ENCODE results near the gene SORD.
A peak's percentile ranks its signal among the peaks of the same experiment; 100 is the strongest.
"Not testable (repeated sequence)": the region's sequence is repeated elsewhere in the genome, so short reads cannot be mapped to it uniquely, and the experiment has no call there.

The SORD gene

DNA sequence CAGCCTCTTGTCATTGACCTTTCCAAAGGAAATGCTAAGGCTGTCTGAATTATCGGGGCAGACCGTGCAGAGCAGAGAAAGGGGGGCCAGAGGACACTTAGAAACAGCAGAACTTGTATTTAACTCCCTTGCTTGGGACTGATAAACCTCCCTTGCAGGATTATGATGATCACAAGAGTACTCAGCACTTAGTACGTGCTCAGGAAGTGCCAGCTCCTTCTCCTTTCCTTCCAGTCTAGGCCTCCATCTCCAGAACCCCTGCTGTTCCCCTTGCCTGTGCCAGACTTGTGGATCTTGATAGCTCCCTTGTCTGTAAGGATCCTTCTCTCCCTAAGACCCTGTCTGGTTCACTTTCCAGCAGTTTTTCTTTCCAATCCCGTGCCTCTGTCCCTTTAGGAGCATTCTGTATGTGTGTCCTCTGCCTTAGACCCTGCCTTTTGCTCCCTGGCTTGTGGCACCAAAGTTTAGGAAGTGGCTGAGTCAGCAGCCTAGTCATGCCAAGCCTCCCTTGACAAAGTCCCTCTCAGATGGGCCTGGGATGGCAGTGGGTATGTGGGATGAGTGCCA, 747 bp downstream of the SORD start:
- intact Hi-C loops (cut with DNase I): no loop called here
- no peak for DNase-seq

DNA sequence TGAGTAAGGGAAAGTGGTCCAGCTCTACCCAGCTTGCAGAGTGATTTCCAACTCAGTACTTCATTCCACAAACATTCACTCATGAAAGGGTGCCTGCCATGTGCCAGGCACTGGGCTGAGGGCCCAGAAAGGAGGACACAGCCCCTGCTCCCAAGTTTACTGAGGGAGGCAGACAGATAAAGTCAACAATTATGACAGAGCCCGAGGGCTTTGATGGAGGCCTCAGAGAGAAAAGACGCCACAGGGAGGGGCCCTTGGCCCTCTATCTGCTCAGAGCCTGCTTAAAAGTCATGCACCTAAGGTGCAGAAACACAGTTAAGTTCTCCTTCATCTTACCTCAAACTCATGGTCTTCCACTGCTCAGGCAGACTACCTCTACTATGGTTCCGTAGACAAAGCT, 1.7 kb downstream of the SORD start:
- peak in 2 of 10 donors; percentile 56 to 86 for DNase-seq
- intact Hi-C loops (cut with DNase I): not testable (repeated sequence)

DNA sequence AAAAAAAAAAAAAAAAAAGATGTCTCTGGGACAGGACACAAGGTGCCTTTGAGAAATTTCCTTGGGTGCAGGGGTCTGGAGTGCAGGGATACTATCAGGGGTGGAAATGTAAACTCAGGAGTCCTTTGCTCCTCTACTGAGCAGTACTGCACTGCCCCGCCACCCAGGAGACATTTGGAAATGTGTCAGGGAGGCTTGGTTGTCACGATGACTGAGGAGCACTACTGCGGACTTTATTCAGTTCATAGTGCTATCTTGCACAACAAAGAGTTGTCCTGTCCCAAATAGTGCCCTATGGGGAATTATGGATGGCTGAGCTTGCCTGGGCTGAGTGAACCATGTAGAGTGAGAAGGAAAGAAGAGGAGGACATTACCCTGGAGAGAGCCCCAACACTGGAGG, 2.6 kb downstream of the SORD start:
- DNase-seq; intact Hi-C loops (cut with DNase I): not testable (repeated sequence)

DNA sequence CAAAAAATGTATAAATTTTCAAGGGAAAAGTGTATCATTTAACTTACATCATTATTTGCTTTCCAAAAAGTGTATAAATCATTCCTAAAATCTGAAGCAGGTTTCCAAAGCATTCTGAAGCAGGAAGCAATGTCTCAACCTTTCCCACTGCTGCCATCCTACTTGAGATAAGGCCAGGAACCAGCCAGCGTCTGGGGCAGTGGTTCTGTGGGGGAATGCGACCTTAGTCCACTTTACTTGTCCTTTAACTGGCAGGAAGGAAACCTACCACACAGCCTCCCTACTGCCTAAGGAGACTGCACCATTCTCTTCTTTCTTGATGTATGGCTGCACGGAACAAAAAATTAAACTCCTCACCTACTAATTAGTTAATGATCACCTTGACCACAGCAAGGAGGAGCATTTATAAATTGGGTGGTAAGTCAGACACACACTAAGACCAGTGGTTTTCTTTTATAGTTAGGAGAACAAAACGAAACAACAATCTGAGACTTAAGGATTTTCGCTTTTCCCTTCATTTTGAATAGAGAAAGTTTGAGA, 3.7 kb downstream of the SORD start:
- intact Hi-C loops (cut with DNase I): no loop called here

DNA sequence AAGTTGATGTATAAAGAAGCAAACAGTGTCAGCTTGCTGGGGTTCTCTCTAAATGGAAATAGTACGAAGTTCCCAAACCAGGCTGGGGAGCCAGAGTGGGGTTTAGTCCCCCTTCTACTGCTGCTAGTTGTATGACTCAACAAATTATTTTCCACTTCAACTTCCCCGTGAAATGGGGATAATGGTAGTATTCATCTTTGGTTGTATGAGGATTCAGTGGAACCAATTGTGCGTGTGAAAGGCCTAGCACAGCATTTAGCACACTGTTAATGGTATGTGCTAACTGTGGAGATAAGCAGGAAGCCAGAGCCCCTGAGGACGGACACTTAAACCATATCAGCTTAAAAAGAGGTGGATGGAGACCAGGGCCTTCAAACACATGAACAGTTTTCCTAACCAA, 4.2 kb downstream of the SORD start:
- intact Hi-C loops (cut with DNase I): no loop called here
- DNase-seq: no peak

More for the DNA sequence above, 3.7 kb downstream of the SORD start:
- no peak for DNase-seq

DNA sequence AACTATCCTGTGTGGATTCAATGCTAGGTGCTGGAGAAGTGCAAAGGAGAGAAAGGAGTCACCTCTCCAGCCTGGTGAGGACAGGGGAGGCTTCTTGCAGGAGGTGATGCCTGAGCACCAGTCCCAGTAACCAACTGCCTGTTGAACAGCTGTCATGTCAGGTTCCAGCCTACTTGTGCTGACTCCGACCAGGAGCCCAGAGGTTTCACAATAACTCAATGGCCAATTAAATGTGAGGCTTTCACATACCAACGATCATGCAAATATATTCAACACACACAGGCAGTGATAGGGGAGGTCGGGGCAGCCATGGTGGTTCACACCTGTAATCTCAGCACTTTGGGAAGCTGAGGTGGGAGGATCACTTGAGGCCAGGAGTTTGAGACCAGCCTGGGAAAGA, 7.7 kb downstream of the SORD start:
- intact Hi-C loops (cut with DNase I): no loop called here
- DNase-seq: no peak

DNA sequence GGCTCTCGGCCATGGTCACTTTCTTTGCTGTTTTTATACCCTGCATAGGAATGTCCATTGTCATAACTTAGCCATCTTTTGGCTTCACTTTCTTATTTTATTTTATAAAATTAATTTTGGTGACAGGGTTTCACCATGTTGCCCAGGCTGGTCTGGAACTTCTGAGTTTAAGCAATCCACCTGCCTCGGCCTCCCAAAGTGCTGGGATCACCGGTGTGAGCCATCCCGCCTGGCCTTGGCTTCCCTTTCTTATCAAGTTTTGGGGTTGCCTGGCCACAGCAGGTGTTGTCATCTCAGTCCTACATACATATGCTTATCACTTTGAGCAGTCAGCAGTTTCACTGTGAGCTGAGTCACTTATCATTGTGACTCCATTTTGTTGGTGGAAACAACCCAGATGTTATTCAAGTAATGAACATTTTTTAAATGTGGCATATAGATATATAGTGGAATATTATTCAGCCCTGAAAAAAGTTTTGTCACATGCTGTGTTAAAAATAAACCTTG, 8.6 kb downstream of the SORD start:
- DNase-seq; intact Hi-C loops (cut with DNase I): not testable (repeated sequence)

DNA sequence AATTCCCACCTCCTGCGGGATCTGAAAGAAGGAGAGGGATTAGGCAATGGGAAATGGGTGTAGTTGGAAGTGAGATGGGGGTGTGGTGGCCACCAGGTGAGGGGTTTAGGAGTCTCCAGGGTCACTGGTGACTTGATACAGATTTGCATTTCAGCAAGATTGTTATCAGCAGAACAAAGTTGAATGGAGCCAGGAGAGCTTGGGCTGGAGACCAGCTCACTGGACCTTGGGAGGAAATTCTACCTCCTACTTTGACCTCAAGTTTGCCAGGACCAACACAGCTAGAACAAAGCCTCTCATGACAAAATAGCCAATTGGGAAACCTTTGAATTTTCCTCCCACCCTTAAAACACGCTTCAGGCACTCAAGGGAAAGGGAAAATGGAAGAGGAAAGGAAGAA, 9.5 kb downstream of the SORD start:
- DNase-seq; intact Hi-C loops (cut with DNase I): not testable (repeated sequence)

DNA sequence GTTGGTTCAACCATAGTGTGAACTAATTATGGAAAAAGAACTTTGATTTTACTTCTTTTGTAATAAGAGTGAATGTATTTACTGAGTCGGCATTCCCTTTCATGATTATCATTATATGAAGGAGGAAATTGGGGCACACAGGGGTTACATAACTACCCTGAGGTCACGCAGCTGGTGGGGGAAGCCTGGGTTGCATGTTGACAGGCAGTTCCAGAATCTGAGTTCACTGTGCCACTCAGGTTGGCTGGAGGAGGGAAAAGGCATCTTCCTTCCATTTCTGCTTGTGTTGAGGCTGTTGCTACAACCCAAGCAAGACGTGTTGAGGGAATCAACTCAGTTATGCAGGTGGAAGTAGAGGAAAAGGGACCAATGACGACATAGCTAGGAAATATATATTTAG, 11.1 kb downstream of the SORD start:
- intact Hi-C loops (cut with DNase I); DNase-seq: not testable (repeated sequence)

DNA sequence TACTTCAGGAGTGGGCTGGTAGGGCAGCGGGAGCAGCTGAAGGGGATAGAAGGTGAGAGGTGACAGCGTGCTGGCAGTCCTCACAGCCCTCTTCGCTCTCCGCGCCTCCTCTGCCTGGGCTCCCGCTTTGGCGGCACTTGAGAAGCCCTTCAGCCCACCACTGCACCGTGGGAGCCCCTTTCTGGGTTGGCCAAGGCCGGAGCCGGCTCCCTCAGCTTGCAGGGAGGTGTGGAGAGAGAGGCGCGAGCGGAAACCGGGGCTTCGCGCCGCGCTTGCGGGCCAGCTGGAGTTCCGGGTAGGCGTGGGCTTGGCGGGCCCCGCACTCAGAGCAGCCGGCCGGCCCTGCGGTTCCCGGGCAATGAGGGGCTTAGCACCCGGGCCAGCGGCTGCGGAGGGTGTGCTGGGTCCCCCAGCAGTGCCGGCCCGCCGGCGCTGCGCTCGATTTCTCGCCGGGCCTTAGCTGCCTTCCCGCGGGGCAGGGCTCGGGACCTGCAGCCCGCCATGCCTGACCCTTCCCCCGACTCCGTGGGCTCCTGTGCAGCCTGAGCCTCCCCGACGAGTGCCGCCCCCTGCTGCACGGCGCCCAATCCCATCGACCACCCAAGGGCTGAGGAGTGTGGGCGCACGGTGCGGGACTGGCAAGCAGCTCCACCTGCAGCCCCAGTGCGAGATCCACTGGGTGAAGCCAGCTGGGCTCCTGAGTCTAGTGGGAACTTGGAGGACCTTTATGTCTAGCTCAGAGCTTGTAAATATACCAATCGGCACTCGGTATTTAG, 11.8 kb downstream of the SORD start:
- DNase-seq: peak in 2 of 10 donors; percentile 65 to 78
- intact Hi-C loops (cut with DNase I): not testable (repeated sequence)

DNA sequence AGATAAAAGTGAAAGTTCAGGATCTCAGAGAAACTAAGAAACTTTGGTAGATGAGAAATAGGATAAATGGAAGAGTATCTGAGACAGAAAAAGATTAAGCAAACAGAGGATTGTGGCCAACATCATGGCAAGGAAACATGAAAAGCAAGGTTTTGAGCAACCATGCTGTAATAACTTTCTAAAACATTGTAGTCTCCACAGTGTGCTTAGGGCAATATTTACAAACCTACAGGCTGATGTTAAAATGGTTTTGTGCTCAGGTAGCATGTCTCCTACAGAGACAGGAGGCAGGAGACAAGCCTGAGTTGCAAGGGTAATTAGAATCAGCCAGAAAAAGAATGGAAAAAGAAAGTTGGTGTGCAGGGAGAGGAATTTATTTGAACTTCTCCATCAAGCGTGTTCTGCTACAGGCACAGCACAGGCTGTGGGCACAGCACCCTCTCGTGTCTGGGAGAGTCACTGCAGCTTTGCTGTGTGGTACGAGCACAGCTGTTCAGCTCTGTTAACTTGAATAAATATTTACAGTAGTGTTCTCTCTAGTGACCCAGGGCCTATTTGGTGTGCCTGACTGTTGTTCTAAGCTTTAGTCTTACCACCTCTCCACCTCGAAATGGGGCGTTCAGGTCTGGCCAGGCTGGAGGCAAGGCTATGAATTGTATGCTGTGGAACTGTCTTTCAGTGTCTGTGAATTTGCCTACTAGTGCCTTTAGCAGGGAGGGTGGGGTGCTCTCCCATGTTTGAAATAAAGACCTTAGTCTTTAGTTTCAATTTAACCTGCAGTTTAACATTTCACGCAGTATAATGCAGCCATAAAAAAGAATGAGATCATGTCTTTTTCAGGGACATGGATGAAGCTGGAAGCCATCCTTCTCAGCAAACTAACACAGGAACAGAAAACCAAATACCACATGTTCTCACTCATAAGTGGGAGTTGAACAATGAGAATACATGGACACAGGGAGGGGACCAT, 14.1 kb downstream of the SORD start:
- DNase-seq: peak; percentile 49 to 96 (median 76)
- intact Hi-C loops (cut with DNase I): loop anchor here (2.0 kb wide), 1 partner anchor 68 kb away; no protein-coding TSS in a partner anchor

DNA sequence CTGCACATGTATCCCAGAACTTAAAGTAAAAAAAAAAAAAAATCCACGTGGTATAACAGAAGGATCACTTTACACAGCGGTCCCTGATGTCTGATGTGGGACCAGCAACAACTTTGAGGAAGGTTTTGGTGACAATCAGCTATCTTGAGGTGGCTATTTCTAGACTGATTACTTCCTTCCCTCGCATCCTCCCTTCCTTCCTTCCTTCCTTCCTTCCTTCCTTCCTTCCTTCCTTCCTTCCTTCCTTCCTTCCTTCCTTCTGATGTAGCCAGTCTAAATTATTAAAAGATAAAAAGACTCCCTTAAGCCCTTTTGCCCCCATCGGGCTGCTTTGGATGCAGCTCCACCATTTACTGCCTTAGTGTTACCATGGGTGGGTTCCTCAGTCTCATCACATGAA, 14.9 kb downstream of the SORD start:
- intact Hi-C loops (cut with DNase I): loop anchor here (2.0 kb wide), 1 partner anchor 69 kb away; no protein-coding TSS in a partner anchor
- no peak for DNase-seq

DNA sequence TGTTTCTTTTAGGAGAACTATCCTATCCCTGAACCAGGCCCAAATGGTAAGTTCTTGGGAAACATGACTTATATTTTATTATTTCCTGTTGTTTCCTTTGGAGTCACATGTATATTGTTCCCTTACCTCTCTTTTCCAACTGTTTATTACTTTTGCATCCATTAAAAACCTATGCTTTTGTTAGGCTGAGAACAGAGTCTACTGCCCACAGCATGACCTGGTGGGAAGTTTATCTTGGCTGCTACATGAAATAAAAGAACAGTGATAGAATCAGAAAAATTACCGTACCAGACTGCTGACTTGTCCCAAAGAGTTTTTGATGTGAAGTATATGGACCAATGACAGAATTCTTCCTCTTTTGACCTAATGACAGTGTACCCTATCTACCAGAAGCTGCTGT, 17.4 kb downstream of the SORD start:
- DNase-seq; intact Hi-C loops (cut with DNase I): not testable (repeated sequence)

DNA sequence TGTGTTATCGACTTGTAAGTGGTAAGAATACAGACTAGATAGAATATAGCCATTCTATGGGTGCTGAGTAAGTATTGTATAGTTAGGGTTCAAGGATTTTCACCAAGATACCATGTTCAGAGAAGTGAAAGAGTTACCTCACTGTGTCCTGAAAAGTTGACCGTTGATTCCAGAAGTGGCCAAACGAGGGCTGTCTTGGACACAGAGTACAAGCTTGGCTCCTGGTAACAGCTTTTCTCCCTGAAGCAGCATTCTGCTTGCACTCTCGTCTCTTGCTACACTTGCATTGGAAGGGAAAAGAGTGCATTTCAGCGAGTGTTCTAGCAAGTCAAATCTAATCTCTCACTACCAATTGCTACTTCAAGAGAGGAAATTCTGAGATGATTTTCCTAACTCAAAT, 18.5 kb downstream of the SORD start:
- intact Hi-C loops (cut with DNase I); DNase-seq: not testable (repeated sequence)

DNA sequence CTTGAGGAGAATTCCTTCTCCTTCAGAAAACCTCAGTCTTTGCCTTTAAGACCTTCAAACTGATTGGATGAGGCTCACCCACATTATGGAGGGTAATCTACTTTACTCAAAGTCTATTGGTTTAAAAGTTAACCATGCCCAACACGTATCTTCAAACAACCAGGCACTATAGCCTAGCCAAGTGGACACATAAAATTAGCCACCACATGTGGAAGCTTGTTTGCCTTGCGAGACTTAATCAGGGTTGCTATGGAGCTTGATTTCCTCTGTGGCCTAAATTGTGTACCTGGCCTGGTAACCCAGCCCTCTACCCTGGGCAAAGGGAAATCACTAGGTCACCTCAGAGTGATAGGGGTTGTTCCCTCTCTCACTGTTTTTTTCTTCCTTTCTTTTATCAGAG, 19.9 kb downstream of the SORD start:
- DNase-seq: not testable (repeated sequence)

DNA sequence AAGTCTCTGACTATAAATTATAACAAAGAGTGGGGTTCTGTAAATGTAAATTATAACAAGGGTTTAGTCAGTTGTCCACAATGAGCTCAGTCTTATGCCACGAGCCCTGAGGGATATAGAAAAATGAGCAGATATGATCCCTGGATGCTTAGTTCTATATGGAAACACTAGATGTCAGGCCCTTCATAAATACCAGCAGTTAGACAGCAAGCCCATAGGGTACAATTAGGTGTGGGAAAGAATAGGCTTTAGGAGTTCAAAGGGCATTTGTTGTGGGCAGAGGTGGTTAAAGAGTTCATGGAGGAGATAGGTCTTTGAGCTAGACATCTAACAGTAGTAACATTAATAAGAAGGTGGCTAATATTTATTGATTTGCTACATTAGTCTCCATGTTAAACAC, 21.3 kb downstream of the SORD start:
- intact Hi-C loops (cut with DNase I): not testable (repeated sequence)

More for the DNA sequence above, 19.9 kb downstream of the SORD start:
- intact Hi-C loops (cut with DNase I): not testable (repeated sequence)

DNA sequence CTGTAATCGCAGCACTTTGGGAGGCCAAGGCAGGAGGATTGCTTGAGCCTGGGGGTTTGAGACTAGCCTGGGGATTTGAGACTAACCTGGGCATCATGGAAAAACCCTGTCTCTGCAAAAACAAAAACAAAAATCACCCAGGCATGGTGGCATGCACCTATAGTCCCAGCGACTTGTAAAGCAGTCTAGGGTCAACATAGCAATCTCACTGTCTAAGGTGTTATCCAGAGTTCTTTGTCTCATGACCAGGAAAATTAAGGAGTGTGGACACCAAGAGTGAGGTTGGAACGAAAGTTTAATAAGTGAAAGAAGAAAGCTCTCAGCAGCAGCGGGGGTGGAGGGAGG, 25.4 kb downstream of the SORD start:
- intact Hi-C loops (cut with DNase I): not testable (repeated sequence)

More for the DNA sequence above, 21.3 kb downstream of the SORD start:
- not testable (repeated sequence) for DNase-seq

DNA sequence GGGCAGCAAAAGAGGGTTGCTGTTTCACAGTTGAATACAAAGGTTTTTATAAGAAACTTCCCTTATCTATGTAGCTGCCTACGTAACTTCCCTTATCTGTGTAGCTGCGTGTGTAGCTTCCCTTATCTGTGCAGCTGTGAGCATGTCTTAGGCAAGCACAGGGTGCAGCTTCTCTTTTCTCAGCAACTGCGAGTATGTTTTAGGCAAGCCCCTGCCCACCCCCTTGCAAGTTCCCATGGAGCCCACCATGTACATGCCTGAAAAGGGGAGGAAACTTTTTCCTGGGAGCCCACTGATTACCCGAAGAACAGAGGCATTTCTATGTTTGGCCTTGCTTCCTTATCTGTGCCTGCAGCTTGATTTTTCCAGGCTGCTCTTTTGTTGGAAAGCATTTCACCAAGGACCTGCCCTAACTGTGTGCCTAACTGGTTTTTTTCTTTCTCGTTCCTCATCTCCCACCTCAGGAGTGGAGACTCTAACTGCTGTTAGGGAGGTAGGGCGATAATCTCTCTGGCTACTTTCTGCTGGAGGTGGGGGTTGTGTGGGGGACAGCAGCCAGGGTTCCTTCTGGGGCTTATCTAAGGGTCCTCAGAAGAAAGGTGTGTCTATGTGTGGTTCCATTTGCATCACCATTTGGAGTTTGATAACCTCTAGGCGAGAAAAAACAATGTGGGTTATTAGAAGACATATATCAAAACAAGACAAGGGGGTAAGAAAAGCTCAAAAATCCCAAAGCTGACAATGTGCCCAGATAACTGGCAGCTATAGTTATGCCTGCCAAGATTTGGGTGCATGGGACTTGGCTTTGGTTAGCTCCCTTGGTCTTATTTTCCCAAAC, 26.0 kb downstream of the SORD start:
- intact Hi-C loops (cut with DNase I): no loop called here
- peak in 1 of 10 donors; percentile 4 for DNase-seq

More for the DNA sequence above, 25.4 kb downstream of the SORD start:
- DNase-seq: not testable (repeated sequence)

DNA sequence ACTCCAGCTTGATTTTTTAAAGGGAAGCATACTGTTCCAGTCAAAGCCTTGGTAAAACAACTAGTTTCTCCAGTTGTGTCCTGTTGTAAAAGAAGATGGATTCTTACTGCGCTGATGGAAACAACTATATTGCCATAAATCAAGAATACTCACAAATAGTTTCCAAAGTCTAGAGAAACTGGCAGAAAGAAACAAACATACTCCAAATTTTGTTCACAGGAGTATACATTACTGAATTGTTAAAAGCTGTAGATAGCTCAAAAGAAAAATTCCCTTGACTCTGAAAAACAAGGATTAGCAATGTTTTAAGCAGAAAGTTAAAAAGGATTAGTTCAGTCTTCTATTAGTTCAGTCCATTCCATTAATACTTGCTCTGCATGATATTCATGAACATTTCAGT, 27.6 kb downstream of the SORD start:
- no peak for DNase-seq
- intact Hi-C loops (cut with DNase I): no loop called here
